CD14-positive monocyte (primary cell): Measurements from ENCODE around the gene ADPRM. TPM values are rescaled to one million over a fixed set of nuclear protein-coding genes. Genes with fewer than 3 reads are reported as not detected.

ENCODE experiments used
- DNase-seq, 3 donors: peaks; one replicate each; pipeline ENCODE4 v3.0.0-alpha.2; 2011 to 2022
- H2AFZ ChIP-seq: 2 replicates; pipeline ENCODE4 v1.6.0; 2012; ENCODE audit warnings: mild to moderate bottlenecking, low read depth, low read length, inconsistent platforms; ENCODE audit not compliant: insufficient read depth, poor library complexity, severe bottlenecking
- H3K27ac ChIP-seq, 2 donors: 1 replicate in 1 of 2; 2 replicates in 1 of 2; pipeline ENCODE4 v1.5.1; 2012 to 2013; ENCODE audit warnings: low read length in 2 of 2, control low read depth in 1 of 2, inconsistent platforms in 1 of 2, low read depth in 1 of 2, mild to moderate bottlenecking in 1 of 2
- H3K27me3 ChIP-seq, 2 donors: one replicate each; pipeline versions ENCODE4 v1.6.0 to v1.6.1; 2011 to 2013; ENCODE audit warnings: low read length in 2 of 2; ENCODE audit not compliant: control insufficient read depth in 2 of 2, insufficient read depth in 2 of 2
- H3K36me3 ChIP-seq, 2 donors: replicated peaks in 1 of 2; 1 replicate in 1 of 2; 2 replicates in 1 of 2; pipeline versions ENCODE4 v1.5.1 to v1.6.1; 2012 to 2013; ENCODE audit warnings: low read length in 2 of 2, control low read depth in 1 of 2, inconsistent platforms in 1 of 2, mild to moderate bottlenecking in 1 of 2; ENCODE audit not compliant: insufficient read depth in 2 of 2, control insufficient read depth in 1 of 2
- H3K4me1 ChIP-seq, 2 donors: 1 replicate in 1 of 2; 2 replicates in 1 of 2; pipeline versions ENCODE4 v1.5.1 to v1.6.1; 2012 to 2013; ENCODE audit warnings: low read length in 2 of 2, control low read depth in 1 of 2, inconsistent platforms in 1 of 2, mild to moderate bottlenecking in 1 of 2, moderate library complexity in 1 of 2; ENCODE audit not compliant: insufficient read depth in 2 of 2, control insufficient read depth in 1 of 2
- H3K4me2 ChIP-seq: replicated peaks from 2 replicates; pipeline ENCODE3; 2012; ENCODE audit warnings: low read length, moderate library complexity, mild to moderate bottlenecking; ENCODE audit not compliant: poor library complexity, severe bottlenecking; ENCODE audit errors: extremely low read depth
- H3K4me3 ChIP-seq, 3 experiments: fragments of 200-600 bp in 1 of 3; sonication (generic) in 1 of 3; replicated peaks in 1 of 3; 1 replicate in 2 of 3; 2 replicates in 1 of 3; pipeline ENCODE4 v1.5.1; 2011 to 2013; ENCODE audit warnings: low read length in 3 of 3, mild to moderate bottlenecking in 3 of 3, control low read depth in 2 of 3, low read depth in 2 of 3, inconsistent platforms in 1 of 3, moderate library complexity in 1 of 3
- H3K79me2 ChIP-seq: 2 replicates; pipeline ENCODE4 v1.6.0; 2012; ENCODE audit warnings: mild to moderate bottlenecking, control low read depth, inconsistent platforms, low read length, moderate library complexity; ENCODE audit not compliant: insufficient read depth
- H3K9ac ChIP-seq: 2 replicates; pipeline ENCODE4 v1.6.0; 2017; ENCODE audit warnings: low read length, mild to moderate bottlenecking; ENCODE audit not compliant: insufficient read depth, poor library complexity, severe bottlenecking
- H3K9me3 ChIP-seq, 2 donors: replicated peaks in 1 of 2; 1 replicate in 1 of 2; 2 replicates in 1 of 2; pipeline versions ENCODE4 v1.5.1 to v1.6.1; 2012 to 2013; ENCODE audit warnings: low read length in 2 of 2, control low read depth in 1 of 2; ENCODE audit not compliant: control insufficient read depth in 1 of 2, insufficient read depth in 1 of 2
- H4K20me1 ChIP-seq: 2 replicates; pipeline ENCODE4 v1.6.0; 2012; ENCODE audit warnings: mild to moderate bottlenecking, low read length, control low read depth, moderate library complexity; ENCODE audit not compliant: insufficient read depth
- H3K27ac Mint-ChIP-seq, 7 donors: one replicate each; pipeline ENCODE4 v1.8.0; 2020; ENCODE audit warnings: mild to moderate bottlenecking in 7 of 7, mixed read lengths in 7 of 7, moderate library complexity in 6 of 7, inconsistent platforms in 2 of 7
- H3K27me3 Mint-ChIP-seq, 3 donors: one replicate each; pipeline ENCODE4 v1.8.0; 2021 to 2022; ENCODE audit warnings: low read depth in 3 of 3, mild to moderate bottlenecking in 3 of 3, mixed read lengths in 3 of 3, moderate library complexity in 3 of 3, inconsistent platforms in 1 of 3
- H3K36me3 Mint-ChIP-seq, 2 donors: one replicate each; pipeline ENCODE4 v1.8.0; 2020; ENCODE audit warnings: mixed read lengths in 2 of 2, inconsistent platforms in 1 of 2, mild to moderate bottlenecking in 1 of 2
- H3K4me1 Mint-ChIP-seq: one replicate; pipeline ENCODE4 v1.8.0; 2020; ENCODE audit warnings: mild to moderate bottlenecking, mixed read lengths
- H3K4me3 Mint-ChIP-seq, 2 donors: one replicate each; pipeline ENCODE4 v1.8.0; 2020; ENCODE audit warnings: mild to moderate bottlenecking in 2 of 2, mixed read lengths in 2 of 2, moderate library complexity in 1 of 2
- H3K9me3 Mint-ChIP-seq, 7 donors: one replicate each; pipeline ENCODE4 v1.8.0; 2020 to 2022; ENCODE audit warnings: mixed read lengths in 7 of 7, mild to moderate bottlenecking in 6 of 7, moderate library complexity in 6 of 7, inconsistent platforms in 2 of 7
- WGBS: methylation state at CpG from one replicate; pipeline ENCODE4 v1.1.5; 2013; ENCODE audit warnings: missing lambda C conversion rate; ENCODE audit not compliant: insufficient coverage; 5-methylcytosine and 5-hydroxymethylcytosine counted together
- intact Hi-C, 2 donors: fragments of 100-400 bp; cut with micrococcal nuclease; formaldehyde crosslinking; loops; one replicate each; pipeline versions ENCODE4 v1.15.0 to v1.15.1; 2023
- polyA plus RNA-seq, 3 donors: library from polyadenylated mRNA; depleted of rRNA in 1 of 3; unstranded in 2 of 3; stranded (reverse) in 1 of 3; fragments of 300-500 nt in 2 of 3; fragments of >200 nt in 1 of 3; fragmentation: Illumina TruSeq in 2 of 3; gene quantifications; 1 replicate in 2 of 3; 2 replicates in 1 of 3; pipeline ENCODE4 v1.2.3, GENCODE V29; 2012 to 2021
- TF ChIP-seq, protein P1 (sequence below): fragments of 200-600 bp; IDR thresholded peaks from one replicate; pipeline ENCODE4 v1.8.0; 2022; ENCODE audit warnings: antibody characterized with exemption, mild to moderate bottlenecking

Gene ADPRM
- polyA plus RNA-seq, 3 donors = 6.0 to 9.3 (median 7.5) TPM

DNA sequence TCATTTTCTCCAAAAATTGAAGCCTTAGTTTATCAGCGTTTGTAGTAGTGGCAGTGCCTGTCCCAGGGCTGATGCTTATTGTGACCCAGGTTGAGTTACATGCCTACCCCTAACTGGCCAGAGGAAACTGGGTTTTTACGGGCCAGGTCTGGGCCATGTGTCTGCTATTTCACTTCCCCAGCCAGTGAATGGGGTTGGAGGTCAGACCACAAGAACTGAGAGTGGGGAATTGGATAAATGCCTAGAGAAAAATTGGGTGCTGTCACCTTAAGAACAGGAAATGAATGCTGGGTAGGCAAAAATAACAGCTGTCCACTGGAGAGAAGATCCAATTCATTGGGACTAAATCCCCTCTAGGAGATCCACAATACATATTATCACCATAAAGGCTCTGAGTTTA, 5.2 kb downstream of the ADPRM start:
- H4K20me1 ChIP-seq = peaks cover 11% of the 10 kb centered on the region
- H3K4me1 ChIP-seq = peaks cover 11 to 13% of the 10 kb centered on the region in 2 donors
- no peak overlapping the region for H3K4me3 ChIP-seq
- peak overlapping the region; percentile 10 for H3K9ac ChIP-seq
- H3K9me3 Mint-ChIP-seq = no peaks in the 10 kb centered on the region
- H3K36me3 Mint-ChIP-seq = peaks cover 22 to 23% of the 10 kb centered on the region in 2 donors
- peaks cover 29 to 31% of the 10 kb centered on the region in 2 donors for H3K36me3 ChIP-seq
- DNase-seq = no peak
- H3K79me2 ChIP-seq = peaks cover 53% of the 10 kb centered on the region
- H2AFZ ChIP-seq = no peak overlapping the region
- intact Hi-C loops = no loop called here
- H3K4me3 Mint-ChIP-seq = no peak overlapping the region
- 25% methylated on average over 2 of the region's 2 CpGs for WGBS
- H3K9me3 ChIP-seq = no peaks in the 10 kb centered on the region
- H3K27me3 Mint-ChIP-seq = no peaks in the 10 kb centered on the region
- H3K4me2 ChIP-seq = no peak overlapping the region
- H3K27ac Mint-ChIP-seq = peak overlapping the region in 1 of 7 donors; percentile 55
- H3K27me3 ChIP-seq = no peaks in the 10 kb centered on the region
- H3K4me1 Mint-ChIP-seq = peaks cover 26% of the 10 kb centered on the region
- TF ChIP-seq, protein P1, sequence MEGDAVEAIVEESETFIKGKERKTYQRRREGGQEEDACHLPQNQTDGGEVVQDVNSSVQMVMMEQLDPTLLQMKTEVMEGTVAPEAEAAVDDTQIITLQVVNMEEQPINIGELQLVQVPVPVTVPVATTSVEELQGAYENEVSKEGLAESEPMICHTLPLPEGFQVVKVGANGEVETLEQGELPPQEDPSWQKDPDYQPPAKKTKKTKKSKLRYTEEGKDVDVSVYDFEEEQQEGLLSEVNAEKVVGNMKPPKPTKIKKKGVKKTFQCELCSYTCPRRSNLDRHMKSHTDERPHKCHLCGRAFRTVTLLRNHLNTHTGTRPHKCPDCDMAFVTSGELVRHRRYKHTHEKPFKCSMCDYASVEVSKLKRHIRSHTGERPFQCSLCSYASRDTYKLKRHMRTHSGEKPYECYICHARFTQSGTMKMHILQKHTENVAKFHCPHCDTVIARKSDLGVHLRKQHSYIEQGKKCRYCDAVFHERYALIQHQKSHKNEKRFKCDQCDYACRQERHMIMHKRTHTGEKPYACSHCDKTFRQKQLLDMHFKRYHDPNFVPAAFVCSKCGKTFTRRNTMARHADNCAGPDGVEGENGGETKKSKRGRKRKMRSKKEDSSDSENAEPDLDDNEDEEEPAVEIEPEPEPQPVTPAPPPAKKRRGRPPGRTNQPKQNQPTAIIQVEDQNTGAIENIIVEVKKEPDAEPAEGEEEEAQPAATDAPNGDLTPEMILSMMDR = no peak
- peak overlapping the region in 1 of 2 donors; percentile 15 for H3K27ac ChIP-seq

DNA sequence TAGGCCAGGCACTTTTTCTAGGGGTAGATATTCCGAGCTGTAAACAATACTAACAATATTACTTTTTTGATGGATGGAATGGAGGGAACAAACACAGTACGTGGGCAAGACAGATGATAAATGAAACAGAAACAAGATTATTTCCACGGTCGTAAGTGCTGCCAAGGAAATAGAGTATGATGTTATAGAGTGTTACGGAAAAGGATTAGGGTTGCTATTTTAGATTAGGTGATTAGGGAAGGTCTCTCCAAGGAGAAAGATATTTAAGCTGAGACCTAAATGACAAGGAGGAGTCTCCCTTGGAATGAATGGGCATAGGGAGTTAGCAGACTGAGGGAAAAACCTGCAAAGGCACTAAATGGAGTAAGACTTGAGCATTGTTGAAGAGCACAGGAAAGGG, 8.3 kb downstream of the ADPRM start:
- Mint-ChIP-seq H3K27ac (no peak overlapping the region), H3K4me1 (peaks cover 13% of the 10 kb centered on the region)

More for the DNA sequence above, 8.3 kb downstream of the ADPRM start:
- no peak for DNase-seq
- Histone ChIP-seq H3K4me3 (no peak overlapping the region), H3K4me1 (peaks cover 0 to 5% of the 10 kb centered on the region in 2 donors), H2AFZ (no peak overlapping the region), H3K36me3 (peaks cover 50 to 61% of the 10 kb centered on the region in 2 donors), H3K9ac (no peak overlapping the region), H3K27me3 (no peaks in the 10 kb centered on the region), H3K27ac (no peak overlapping the region), H3K9me3 (no peaks in the 10 kb centered on the region), H4K20me1 (peaks cover 11% of the 10 kb centered on the region), H3K4me2 (no peak overlapping the region), H3K79me2 (peaks cover 30% of the 10 kb centered on the region)
- Mint-ChIP-seq H3K27me3 (no peaks in the 10 kb centered on the region), H3K4me3 (no peak overlapping the region), H3K9me3 (no peaks in the 10 kb centered on the region), H3K36me3 (peaks cover 47 to 54% of the 10 kb centered on the region in 2 donors)
- intact Hi-C loops = no loop called here
- TF ChIP-seq, protein P1 = no peak
- 100% methylated on average over 3 of the region's 5 CpGs for whole genome bisulfite sequencing
